Measurements from ENCODE around the gene MOAP1.
"Not testable (repeated sequence)": the region's sequence is repeated elsewhere in the genome, so short reads cannot be mapped to it uniquely, and the experiment has no call there.

The MOAP1 gene, protein sequence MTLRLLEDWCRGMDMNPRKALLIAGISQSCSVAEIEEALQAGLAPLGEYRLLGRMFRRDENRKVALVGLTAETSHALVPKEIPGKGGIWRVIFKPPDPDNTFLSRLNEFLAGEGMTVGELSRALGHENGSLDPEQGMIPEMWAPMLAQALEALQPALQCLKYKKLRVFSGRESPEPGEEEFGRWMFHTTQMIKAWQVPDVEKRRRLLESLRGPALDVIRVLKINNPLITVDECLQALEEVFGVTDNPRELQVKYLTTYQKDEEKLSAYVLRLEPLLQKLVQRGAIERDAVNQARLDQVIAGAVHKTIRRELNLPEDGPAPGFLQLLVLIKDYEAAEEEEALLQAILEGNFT

DNA sequence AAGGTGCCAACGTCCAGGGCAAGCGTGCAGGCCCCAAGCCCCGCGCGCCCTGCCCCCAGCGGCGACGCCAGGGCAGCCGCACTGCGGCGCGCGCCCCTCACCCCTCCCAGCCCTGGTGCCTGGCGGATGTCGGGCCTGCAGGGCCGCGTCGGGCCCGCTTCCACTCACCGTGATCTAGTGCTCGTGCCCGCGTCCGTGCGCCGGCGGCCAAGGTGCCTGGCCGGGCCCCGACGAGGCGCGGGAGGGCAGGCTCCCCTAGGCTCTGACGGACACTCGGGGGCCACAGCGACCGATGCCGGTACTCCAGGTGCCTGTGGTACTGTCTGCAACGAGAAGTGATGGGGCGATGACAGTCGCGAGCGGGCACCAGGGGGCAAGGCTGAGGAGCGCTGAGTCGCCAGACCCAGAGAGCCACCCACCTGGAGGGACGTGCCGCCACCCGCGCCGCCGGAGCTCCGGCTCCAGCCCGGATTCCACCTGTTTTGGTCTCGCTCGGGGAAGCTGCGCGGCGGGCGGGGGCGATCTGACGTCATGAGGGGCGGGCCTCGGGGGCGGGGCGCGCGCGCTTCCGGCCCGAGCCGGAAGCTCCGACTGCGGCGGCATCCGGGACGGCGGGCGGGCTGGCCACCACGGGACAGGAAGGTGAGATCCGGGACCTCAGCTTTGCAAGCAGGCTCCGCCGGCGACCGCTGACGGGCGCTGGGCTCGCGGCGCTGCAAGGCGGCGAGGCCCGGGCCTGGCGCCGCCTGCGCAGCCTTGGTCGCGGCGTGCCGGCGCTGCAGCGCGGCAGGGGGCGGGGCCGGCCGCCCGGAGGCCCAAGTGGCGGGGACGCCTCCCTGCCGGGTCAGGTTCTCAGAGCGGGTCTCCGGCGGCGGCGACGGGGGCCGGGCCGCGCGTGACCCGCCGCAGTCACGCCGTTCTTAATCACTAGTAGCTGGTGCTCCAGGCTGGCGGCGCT is at the start of gene MOAP1, which contains the start of gene LYSET:
Gene MOAP1, minus strand, starts transcription at position 507 of the 958 bp plus-strand sequence. CDS start 655 bp downstream, outside the sequence.
Gene LYSET, plus strand, starts transcription at position 927 of the 958 bp plus-strand sequence. CDS start 89 bp downstream, outside the sequence.
- DNase-seq: peak; percentile 87

DNA sequence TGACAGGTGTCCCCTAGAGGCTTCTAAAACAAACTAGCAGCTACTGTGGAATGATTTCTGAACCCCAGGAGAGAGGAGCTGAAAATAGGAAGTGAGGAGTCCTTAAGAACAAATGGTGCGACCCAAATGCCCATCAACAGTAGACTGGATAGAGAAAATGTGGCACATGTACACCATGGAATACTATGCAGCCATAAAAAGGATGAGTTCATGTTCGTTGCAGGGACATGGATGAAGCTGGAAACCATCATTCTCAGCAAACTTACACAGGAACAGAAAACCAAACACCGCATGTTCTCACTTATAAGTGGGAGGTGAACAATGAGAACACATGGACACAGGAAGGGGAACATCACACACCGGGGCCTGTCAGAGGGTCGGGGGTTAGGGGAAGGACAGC is 48.4 kb upstream of the MOAP1 start:
- DNase-seq: not testable (repeated sequence)

DNA sequence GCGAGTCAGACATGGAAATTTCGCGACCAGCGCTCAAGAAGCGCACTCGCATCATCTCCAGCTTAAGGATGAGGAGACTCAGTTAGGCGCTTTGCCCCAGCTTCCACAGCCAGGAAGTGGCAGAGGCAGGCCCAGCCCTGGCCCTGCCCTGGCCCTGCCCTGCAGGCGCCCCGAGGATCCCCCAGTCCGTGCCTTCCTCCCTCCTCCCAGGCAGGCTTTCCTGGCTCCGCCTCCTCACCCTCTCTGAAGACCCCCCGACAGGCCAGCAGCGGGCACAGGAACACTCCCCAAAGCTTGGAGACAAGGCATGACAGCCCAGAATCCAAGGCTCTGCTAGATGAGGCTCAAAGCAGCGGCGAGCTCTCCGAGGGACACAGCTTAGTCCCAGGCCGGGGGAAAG is 47.5 kb upstream of the MOAP1 start:
- DNase-seq: no peak

DNA sequence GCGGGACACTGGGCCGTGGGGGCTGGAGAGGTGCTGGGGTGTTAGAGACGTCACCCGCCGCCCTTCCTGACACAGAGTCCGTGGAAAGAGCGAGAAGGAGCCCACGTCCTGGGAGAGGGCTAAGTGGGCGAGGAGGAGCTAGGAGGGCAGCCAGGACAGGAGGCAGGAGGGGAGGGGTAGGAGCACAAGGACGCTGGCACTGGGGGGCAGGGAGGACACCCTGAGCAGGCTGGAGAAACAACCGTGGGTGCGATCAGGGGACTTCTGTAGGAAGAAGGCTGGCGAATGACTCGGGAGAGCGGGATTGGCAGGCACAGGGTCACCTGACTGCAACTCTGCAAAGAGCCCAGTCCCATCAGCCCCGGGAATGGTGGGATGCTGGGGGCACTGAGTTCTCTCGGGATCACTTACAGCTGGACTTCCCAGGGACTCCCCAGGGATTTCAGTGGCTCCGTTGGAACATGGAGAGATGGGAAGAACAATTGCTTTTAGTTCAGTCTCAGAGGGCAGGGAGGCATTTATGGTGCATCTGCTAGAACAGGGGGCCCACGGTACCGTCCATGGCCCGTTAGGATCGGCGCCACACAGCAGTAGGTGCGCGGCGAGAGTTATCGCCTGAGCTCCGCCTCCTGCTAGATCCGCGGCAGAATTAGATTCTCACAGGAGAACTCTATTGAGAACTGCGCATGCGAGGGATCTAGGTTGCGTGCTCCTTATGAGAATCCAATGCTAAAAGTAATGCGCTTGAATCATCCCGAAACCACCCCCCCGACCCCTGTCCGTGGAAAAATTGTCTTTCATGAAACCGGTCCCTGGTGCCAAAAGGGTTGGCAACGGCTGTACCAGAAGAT is 46.7 kb upstream of the MOAP1 start:
- no peak for DNase-seq

DNA sequence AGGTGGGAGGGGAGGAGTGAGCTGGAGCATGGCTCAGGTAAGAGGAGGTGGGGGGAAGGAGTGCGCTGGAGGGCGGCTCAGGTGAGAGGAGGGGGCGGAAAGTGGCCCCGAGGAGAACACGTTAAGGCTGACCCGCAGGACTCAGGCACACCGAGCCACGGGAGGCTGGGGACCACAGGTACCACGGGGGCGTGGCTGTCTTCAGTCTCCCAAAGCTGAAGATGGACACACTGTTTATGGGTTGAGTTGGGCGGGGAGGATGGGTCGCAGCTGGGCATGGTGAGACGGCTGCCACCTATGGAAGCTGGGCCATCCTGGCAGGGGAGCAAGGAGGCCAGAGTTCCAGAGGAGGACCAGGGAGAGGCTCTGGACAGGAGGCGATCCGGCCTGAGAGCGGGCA is 45.8 kb upstream of the MOAP1 start:
- DNase-seq: no peak

DNA sequence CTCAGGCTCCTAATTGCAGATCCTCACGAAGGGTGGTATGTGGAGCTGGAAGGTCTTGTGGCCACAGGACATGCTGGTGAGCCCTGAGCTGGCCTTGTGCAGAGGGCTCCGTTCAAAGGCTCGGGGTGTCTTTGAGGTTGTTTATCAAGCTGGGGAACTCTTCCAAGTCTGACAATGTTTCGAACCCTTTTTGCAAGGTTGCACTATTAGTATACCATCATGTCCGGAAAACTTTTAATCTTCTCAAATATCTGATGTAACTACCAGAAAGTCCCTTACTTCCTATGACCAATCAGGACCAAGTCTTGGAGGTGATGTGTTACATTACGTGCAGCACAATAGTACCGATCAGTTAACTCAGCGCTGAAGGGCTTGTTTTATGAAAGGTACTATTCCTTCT is 43.9 kb upstream of the MOAP1 start:
- DNase-seq: no peak

DNA sequence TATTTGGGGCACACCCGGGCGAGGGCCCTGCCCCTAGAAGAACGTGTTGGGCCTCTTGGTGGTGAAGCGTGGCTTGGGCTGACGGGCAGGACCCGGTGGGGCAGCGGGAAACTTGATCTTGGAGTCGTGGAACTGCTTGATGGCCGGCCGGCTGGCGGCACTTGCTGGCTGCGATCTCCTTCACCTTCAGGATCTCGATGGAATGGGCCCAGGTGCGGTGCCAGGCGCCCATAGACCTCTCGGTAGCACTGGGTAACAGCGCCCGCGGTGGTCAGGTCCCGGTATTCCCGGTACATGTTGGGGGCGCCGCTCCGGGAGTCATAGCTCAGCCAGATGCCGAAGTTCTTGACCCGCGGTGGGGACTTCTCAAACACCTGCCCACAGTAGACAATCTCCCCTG is 38.9 kb upstream of the MOAP1 start:
- DNase-seq: no peak

DNA sequence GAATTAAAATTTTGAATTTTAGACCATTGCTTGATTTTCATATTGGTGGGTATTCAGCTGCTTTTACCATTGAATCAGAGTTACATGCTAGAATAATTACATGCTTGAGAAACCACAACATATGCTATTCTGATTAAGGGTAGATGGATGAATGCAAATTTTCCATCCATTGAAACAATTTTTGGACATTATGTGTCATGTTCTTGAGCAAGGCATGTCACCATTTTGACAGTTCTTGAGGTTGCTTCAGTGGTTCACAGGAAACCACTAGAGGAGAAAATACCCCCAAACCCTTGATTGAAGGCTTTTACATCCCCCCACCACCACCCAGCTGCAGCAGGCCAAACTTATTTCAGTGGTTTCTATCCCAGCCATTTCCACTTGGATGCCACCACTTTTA is 35.8 kb upstream of the MOAP1 start:
- no peak for DNase-seq

DNA sequence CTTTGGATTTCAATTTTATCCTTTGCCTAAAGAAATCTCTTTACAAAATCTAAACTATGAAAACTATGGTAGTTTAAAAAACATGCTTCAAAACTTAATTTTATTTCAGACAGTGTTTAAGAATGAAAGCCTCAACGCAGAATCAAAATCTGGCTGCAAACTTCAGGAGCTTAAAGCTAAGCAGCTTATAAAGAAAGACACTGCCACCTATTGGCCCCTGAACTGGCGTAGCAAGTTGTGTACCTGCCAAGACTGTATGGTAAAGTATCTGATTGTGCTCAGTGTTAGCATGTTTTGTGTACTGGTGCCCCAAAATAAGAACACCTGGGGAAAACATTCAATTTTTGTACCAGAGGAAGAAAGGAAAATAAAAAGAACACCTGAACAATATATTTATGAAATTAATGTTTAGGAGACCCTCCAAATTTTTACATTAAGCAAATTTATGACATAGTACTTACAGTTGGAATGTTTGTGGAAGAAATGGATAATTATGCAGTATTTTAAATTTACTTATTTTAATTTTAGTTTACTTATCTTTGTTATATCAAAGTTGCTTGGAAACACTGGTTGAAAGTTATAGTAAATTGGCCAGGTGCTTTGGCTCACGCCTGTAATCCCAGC is 34.5 kb upstream of the MOAP1 start:
- DNase-seq: peak; percentile 15

DNA sequence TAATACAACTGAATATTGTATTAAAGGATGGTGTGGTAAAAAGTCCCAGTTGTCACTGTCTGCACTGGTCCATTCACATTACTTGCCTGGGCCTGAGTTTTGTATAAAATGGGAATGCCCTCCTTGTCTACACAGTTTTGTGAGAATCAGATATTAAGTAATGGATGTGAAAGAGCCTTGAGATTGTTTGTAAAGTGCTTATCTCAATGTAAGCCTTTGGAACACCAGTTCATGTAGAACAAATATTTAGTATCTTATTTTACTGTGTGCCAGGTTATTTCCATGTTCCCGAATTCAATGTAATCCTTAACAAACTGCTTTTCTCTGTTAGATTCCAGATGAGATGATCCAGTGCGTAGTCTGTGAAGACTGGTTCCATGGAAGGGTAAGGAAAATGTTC is 29.9 kb upstream of the MOAP1 start:
- no peak for DNase-seq

DNA sequence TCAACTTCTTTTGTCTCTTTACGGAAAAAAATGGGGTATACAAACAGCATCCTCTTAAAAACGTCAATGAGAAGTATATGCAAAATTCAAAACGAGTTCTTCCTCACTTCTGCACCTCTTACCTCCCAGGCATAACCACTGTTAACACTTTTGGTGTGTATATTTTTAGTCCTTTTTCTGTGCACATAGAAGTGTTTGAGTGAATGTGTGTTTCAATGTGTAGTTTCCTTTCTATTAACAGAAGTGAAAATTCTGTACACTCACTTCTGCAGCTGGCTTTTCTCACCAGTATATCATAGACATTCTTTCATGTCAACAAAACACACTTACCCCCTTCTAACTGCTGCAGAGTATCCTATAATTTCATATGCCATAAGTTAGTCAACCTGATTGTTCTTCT is 27.7 kb upstream of the MOAP1 start:
- no peak for DNase-seq

DNA sequence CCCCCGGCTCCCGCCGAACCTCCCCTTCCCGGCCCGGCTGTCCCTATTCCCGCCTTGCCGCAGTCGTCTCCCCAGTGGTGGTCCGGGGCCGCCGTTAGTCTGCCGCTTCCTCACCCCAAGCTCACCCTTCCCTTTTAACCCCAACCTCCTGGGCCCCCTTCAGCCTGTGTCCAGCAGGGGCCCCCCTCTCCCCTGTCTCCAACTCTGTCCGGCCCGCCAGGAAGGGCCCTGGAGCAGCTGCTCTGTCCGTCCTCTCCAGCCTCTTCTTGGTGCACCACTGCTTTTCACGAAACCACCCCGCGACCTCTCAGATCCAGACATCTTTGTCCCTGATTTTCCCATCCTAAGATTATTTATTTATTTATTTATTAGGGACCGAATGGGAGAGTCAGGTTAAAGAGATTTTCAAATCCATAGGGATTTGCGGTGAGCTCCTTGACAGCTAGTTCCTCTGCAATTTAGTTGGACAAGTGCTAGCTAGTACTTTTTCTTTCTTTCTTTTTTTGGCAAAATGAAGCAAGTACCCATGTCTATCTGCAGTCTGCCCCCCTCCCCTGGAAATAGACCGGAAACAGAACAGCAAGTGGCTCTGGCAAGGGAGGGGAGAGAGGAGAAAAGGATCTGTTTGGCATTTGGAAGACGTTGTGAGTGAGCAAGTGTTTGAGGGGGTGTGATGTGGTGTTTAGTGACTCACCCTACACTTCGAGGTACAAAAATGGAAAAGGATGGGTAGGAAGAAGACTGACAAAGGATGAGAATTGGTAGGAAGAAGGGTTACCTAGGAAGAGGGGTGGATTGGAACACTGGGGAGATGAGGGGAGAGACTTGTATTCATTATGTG is 23.0 kb upstream of the MOAP1 start:
- DNase-seq: no peak

DNA sequence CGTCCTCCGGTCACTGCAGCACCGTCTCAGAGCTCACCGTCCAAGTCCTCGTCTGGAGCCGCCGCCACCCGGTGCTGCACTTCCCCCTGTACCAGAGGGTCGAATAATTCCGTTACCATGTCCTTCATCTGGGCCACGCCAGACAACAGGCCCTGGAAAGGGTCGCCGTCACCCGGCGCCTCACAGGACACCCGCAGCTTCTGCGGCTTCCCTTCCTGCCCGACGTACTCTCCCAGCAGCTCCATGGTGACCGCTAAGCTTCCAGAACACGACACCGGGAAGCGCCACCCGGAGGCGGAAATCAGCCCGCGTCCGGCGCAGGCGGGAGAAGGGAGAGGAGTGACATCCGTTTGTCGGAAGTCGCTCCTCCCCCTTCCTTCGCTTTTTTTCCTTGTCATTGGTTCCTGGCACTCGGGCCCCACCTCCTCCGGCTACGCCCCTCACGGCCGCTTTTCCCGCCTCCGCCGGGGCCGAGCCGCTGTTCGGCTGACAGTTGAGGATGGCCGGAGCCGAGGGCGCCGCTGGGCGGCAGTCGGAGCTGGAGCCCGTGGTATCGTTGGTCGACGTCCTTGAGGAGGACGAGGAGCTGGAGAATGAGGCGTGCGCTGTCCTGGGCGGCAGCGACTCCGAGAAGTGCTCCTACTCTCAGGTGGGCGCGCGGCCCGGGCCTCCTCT is 22.2 kb upstream of the MOAP1 start, which contains the start of the genes GON7 and UBR7:
Gene GON7, minus strand, starts transcription at position 273 of the 675 bp plus-strand sequence. Its CDS starts 28 bp downstream, at position 245.
Gene UBR7, plus strand, starts transcription at position 464 of the 675 bp plus-strand sequence. Its CDS starts 36 bp downstream, at position 500.
- peak; percentile 81 for DNase-seq

DNA sequence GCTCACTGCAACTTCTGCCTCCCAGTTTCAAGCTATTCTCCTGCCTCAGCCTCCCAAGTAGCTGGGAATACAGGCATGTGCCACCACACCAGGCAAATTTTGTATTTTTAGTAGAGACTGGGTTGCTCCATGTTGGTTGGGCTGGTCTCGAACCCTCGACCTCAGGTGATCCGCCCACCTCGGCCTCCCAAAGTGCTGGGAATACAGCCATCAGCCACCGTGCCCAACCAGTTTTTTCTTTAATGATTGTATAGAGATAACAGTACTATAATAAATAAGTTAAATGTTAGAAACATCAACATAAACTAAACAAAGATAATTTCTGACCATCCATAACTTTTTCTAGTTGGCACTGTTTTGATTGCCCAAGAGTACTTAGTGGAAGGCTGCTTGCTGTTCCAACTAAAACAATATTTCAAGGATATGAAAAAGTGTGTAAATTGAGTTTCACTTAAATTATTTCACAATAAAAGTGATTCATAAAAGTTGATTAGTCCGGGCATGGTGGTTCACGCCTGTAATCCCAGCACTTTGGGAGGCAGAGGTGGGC is 16.5 kb upstream of the MOAP1 start:
- DNase-seq: no peak

DNA sequence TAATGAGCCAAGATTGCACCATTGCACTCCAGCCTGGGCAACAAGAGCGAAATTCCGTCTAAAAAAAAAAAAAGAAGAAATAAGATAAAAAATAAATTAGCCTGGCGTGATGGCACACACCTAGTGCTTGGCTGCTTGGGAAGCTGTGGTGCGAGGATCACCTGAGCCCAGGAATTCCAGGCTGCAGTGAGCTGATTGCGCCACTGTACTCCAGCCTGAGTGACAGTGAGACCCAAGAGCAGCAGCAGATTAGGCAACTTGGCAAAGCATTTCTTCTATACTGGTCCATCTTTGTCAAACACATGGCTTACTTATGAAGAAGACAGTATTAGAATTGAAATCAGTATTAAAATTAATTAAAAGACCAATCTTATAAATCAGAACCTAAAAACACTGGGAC is 15.9 kb upstream of the MOAP1 start:
- no peak for DNase-seq

DNA sequence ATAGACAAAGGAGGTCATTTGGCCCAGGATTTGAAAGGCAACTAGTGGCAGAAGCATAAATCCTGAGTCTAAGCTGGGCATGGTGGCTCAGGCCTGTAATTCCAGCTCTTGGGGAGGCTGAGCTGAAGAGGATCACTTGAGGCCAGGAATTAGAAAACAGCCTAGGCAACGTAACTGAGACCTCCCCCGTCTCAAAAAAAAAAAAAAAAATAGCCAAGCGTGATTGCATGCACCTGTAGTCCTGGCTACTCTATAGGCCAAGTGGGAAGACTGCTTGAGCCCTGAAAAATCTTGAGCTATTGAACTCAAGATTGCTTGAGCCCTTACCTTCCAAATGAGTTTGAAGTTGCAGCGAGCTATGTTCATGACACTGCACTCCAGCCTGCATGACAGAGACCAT is 14.3 kb upstream of the MOAP1 start:
- no peak for DNase-seq

DNA sequence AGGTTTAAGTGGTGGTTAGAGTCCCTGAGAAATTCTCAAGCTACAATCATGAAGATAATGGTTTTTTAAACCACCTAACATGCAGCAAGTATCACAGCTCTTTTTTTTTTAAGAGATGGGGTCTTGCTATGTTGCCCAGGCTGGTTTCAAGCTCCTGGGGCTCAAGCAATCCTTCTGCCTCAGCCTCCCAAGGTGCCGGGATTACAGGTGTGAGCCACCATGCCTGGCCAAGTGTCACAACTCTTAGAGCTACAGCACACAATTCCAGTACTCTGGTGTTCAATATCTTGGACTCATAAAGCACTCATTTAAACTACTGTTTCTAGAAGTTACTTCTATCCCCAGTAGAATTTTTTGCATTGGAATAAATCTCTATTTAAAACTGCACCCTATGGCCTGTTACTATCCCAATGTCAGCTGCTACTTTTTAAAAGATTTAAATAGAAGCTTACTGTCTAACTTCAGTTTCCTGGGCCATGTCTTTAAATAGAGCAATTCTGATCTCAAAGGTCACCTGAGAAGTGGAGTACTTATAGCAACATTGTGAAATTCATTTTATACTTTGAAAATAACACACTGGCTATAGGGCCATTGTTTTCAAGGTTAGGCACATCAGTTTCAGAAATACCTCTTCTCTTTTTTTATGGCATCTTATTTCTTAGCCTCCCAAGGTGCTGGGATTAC is 10.8 kb upstream of the MOAP1 start:
- no peak for DNase-seq

DNA sequence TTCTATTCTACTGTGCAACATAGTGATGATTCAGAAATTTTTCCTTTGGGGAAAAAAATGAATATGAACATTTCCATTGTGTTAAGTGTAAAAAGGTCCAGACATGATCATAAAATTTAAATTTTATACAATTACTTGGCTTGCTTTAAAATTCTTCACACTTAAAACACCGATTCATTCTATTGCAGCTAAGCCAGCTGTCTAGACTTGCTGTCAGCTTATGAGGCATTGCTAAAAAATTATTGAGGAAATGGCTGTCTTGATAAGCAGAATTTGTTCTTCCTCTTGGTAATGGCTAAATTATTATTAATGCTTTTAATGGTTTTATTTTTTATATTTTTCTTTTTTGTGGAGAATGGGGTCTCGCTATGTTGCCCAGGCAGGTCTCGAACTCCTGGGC is 2.3 kb upstream of the MOAP1 start:
- DNase-seq: no peak

DNA sequence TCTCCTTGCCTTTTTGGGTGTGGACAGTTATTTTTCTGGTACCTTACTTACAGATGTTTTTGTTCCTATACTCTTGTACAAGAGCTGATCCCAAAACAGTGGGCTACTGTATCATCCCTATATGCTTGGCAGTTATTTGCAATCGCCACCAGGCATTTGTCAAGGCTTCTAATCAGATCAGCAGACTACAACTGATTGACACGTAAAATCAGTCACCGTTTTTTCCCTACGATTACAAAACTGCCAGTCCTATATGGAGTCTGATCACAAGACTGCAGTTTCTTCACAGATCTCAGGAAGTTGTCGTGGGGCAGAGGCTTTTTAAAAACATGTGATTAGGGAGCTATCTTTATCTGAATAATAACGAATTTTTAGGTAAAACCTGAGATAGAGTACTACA is 1.8 kb upstream of the MOAP1 start:
- no peak for DNase-seq

DNA sequence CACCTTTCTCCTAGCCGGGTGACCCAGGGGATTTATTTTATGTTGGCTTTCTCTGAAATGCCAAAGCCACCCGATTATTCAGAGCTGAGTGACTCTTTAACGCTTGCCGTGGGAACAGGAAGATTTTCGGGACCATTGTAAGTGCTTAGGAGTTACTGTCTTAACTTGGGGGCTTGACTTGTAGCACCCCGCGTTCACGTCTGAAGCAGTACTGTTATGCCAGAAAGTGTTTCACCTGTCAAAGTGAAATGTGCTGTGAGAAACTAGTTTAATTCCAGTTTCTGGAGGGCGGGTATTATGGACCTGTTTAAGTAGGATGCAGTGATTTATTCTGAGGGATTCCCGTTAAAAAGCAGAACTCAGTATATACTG is 638 bp upstream of the MOAP1 start:
- DNase-seq: no peak
